SK-N-MC (cell line): ENCODE results near the gene FAM53B.

Source experiments
- DNase-seq: peaks from one replicate; pipeline ENCODE4 v3.0.0-alpha.2; 2011; ENCODE audit warnings: low read depth, low spot score
- H3K27ac ChIP-seq: fragments of 200-600 bp; sonication (generic); 2 replicates; pipeline ENCODE4 v1.5.1; 2016; ENCODE audit warnings: mixed run types
- H3K36me3 ChIP-seq: fragments of 200-600 bp; sonication (generic); 2 replicates; pipeline ENCODE4 v1.6.1; 2017; ENCODE audit warnings: antibody characterized with exemption, low read length, mixed read lengths; ENCODE audit not compliant: insufficient read depth
- H3K4me3 ChIP-seq: fragments of 200-600 bp; sonication (generic); 2 replicates; pipeline ENCODE4 v1.5.1; 2016
- H3K9ac ChIP-seq: fragments of 200-600 bp; sonication (generic); 2 replicates; pipeline ENCODE4 v1.8.0; 2017; ENCODE audit warnings: mixed run types, mixed read lengths; ENCODE audit not compliant: insufficient read length
- H3K9me3 ChIP-seq: fragments of 200-600 bp; sonication (generic); 2 replicates; pipeline ENCODE4 v1.6.1; 2017; ENCODE audit warnings: low read depth, mild to moderate bottlenecking, antibody characterized with exemption, low read length, moderate library complexity, mixed read lengths
- EZH2 ChIP-seq: fragments of 200-600 bp; sonication (generic); IDR thresholded peaks from one replicate; pipeline ENCODE4 v1.6.1; 2017; ENCODE audit warnings: antibody characterized with exemption
- FOXP2 ChIP-seq: optimal IDR thresholded peaks from 2 replicates; pipeline ENCODE3; 2011; ENCODE audit warnings: mild to moderate bottlenecking, moderate library complexity; ENCODE audit not compliant: insufficient read depth; ENCODE audit errors: extremely low read length, control extremely low read depth
- POLR2AphosphoS5 ChIP-seq: IDR thresholded peaks from 2 replicates; pipeline ENCODE4 v1.6.1; 2012; ENCODE audit warnings: mild to moderate bottlenecking, low read depth, low read length, borderline replicate concordance

FAM53B gene

DNA sequence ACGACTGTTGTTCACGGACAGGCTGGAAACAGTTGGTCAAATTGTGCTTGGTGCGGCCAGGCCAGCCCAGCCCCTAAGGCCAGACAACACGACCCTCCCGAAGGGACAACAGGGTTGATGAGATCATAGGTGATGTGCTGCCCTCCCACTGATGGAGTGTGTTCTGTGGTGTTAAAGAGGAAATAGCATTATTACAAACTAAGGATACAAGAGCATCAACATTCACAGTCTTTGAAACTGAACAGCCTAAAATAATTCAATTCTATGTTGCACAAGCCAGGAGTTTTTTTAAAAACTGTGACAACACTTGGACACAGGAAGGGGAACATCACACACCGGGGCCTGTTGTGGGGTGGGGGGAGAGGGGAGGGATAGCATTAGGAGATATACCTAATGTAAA is 87.6 kb downstream of the FAM53B start:
- no peak for DNase-seq
- no peaks in the 10 kb centered on the region for H3K9me3 ChIP-seq
- no peak overlapping the region for H3K4me3 ChIP-seq
- TF ChIP-seq FOXP2 = no peak
- TF ChIP-seq EZH2 = no peak
- no peak for TF ChIP-seq POLR2AphosphoS5
- no peak overlapping the region for H3K27ac ChIP-seq
- H3K36me3 ChIP-seq = no peaks in the 10 kb centered on the region
- no peak overlapping the region for H3K9ac ChIP-seq

DNA sequence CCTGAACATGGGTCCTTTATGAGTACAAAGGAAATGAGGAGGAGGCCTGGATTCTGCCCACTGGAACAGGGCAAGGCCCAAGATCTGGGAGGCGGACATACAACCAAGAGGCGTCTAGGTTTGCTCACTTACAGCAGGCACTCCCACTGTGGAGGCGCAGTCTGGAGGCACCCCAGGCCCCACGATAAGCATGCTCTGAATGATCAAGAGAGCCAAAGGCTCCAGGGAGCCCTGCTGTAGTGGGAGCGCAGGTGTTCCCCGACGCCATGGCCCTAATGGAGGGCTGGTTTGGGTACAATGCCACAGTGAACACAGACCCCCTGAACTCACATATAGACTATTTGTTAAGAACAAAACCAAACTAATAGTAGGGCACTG is 88.1 kb downstream of the FAM53B start:
- Histone ChIP-seq H3K9ac (no peak overlapping the region), H3K9me3 (no peaks in the 10 kb centered on the region), H3K4me3 (no peak overlapping the region), H3K36me3 (no peaks in the 10 kb centered on the region), H3K27ac (no peak overlapping the region)
- TF ChIP-seq EZH2 (no peak), POLR2AphosphoS5 (no peak), FOXP2 (no peak)
- DNase-seq = no peak

DNA sequence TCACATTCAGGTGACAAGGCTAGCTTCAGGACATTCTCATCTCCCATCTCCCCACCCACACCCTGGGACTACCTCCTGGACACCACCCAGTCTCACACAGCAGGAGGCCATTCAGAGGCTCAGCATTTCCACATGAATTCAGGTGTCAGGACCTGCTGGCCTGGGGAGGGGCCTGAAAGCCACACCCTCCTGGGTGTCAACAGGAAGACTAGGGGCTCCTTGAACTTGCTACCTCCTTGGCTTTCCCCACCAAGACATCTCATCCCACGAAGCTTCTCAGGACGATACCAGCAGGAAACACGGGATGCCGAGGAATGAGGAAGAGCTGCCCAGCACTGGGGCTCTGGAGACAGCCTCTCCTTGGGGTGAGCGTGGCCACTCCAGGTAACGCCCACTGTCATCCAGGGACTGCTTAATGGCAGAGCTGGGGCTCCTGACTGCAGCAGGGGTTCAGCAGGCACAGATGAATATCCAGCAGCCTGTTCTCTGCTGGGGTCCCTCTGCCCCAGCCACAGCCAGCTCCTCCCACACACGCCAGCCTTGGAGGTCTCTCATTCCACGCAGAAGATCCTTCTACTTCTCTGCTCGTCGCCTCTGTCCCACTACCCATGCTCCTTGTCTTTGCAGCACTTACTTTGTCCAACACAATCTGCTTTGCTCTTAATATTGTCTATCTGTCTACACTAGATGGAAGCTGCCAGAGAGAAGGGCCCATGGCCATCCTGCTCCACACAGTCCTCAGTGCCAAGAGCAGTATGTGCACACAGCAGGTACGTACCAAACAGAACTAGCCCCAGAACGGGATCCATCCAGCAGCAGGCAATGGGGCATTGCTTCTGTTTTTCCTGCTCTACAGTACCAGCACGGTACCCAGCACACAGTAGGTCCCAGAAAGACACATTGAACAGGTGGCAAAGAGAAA is 88.7 kb downstream of the FAM53B start:
- no peak overlapping the region for H3K27ac ChIP-seq

DNA sequence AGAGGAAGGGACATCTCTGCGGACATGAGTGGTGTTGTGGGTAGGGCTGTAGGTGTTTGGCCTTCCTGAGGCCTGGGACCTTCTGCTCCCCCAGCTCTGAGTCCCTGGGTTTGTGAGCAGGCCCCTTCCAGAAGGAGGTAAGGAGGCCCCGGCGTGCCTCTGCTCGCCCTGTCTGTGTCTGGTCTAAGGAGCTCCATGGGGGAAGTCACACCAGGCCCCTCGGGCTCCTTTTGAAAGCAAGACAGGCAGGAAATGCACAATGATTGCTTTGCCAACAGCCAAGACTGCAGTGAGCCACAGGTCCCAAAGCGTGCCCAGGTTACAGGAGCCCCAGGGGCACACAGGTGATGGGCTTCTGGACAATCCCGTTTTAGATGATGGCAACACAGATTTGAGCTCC is 89.5 kb downstream of the FAM53B start:
- TF ChIP-seq FOXP2 (no peak), POLR2AphosphoS5 (no peak), EZH2 (no peak)
- no peaks in the 10 kb centered on the region for H3K9me3 ChIP-seq
- no peak overlapping the region for H3K4me3 ChIP-seq
- H3K9ac ChIP-seq = no peak overlapping the region
- DNase-seq = no peak
- no peaks in the 10 kb centered on the region for H3K36me3 ChIP-seq
- no peak overlapping the region for H3K27ac ChIP-seq

More for the DNA sequence above, 88.7 kb downstream of the FAM53B start:
- no peaks in the 10 kb centered on the region for H3K9me3 ChIP-seq
- TF ChIP-seq FOXP2 (no peak), POLR2AphosphoS5 (no peak), EZH2 (no peak)
- no peak overlapping the region for H3K4me3 ChIP-seq
- no peak overlapping the region for H3K9ac ChIP-seq
- DNase-seq = no peak
- H3K36me3 ChIP-seq = no peaks in the 10 kb centered on the region

GRCh38 chr10:124653811-124654651 is 90.1 kb downstream of the FAM53B start:
- no peak overlapping the region for H3K27ac ChIP-seq
- no peaks in the 10 kb centered on the region for H3K9me3 ChIP-seq
- TF ChIP-seq FOXP2 (no peak), POLR2AphosphoS5 (no peak), EZH2 (no peak)
- no peak for DNase-seq
- no peaks in the 10 kb centered on the region for H3K36me3 ChIP-seq
- no peak overlapping the region for H3K9ac ChIP-seq
- H3K4me3 ChIP-seq = no peak overlapping the region

GRCh38 chr10:124653311-124653710 is 90.9 kb downstream of the FAM53B start:
- Histone ChIP-seq H3K9ac (no peak overlapping the region), H3K27ac (no peak overlapping the region), H3K4me3 (no peak overlapping the region), H3K36me3 (no peaks in the 10 kb centered on the region), H3K9me3 (no peaks in the 10 kb centered on the region)
- TF ChIP-seq FOXP2 = no peak
- no peak for TF ChIP-seq EZH2
- no peak for TF ChIP-seq POLR2AphosphoS5
- DNase-seq = no peak

GRCh38 chr10:124652701-124653100 is 91.5 kb downstream of the FAM53B start:
- DNase-seq = no peak
- Histone ChIP-seq H3K36me3 (no peaks in the 10 kb centered on the region), H3K27ac (no peak overlapping the region), H3K9me3 (no peaks in the 10 kb centered on the region), H3K9ac (no peak overlapping the region), H3K4me3 (no peak overlapping the region)
- TF ChIP-seq POLR2AphosphoS5 (no peak), FOXP2 (no peak), EZH2 (no peak)

GRCh38 chr10:124652200-124652599 is 92.0 kb downstream of the FAM53B start:
- Histone ChIP-seq H3K9me3 (no peaks in the 10 kb centered on the region), H3K4me3 (no peak overlapping the region), H3K27ac (no peak overlapping the region), H3K9ac (no peak overlapping the region), H3K36me3 (no peaks in the 10 kb centered on the region)
- TF ChIP-seq POLR2AphosphoS5 = no peak
- TF ChIP-seq FOXP2 = no peak
- DNase-seq = no peak
